Stimulated activated CD4-positive, alpha-beta T cell treated with anti-CD3 and anti-CD28 coated beads, Interleukin-4, amount 100 ng/mL, for 48 hours (primary cell): Measurements from ENCODE around the gene LYL1.

Experiments
- DNase-seq, 2 donors: peaks; one replicate each; pipeline ENCODE4 v3.0.0-alpha.2; 2020; ENCODE audit warnings: low read depth in 2 of 2

Gene LYL1

DNA sequence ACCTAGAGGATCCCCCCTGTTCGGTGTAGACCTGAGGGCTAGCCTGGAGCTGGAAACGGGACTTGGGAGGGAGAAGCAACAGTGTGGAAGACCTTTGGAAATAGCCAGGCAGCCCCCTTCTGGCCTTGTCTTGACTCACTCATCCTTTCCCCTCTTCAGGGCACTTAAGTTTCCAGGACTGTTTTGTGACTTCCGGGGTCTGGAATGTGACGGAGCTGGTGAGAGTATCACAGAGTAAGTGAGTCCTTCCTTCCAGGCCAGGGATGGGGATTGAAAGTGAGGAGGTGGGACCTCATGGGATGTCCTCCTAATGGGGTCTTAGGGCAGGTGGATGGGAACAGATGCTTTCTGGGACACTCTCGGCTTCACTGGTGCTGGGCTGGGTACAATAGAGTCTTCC lies 29.4 kb downstream of the LYL1 start:
- DNase-seq, result no peak

DNA sequence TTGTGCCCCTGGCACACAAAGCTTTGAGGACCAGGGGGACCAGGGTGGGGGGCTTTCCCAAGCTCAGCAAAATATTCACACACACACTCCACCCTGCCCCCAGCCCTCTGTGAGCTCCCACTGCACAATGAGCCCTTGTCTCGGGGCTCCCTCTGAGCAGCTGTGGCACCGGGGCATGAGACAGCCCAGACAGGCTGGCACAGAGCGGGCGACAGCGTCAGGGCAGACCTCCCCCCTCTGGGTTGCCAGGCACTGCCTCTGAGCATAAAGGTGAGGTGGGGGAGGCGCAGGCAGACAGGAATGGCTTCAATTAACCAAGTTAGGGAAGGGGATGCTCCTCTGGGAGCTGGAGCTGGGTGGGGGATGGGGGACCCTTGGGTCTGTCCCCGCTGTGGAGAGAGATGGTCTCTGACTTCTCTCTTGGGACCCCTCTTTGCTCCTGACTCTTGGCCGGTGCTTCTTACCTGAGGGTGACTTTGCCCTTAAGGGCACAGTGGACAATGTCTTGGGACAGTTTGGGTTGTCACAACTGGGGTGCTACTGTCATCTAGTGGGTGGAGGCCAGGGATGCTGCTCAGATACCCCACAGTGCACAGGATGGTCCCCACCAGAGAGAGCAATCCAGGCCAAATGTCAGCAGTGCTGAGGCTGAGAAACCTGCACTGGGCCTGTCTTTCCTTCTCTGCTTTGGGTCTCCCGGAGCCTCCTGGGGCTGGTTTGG lies 30.3 kb downstream of the LYL1 start:
- no peak for DNase-seq

DNA sequence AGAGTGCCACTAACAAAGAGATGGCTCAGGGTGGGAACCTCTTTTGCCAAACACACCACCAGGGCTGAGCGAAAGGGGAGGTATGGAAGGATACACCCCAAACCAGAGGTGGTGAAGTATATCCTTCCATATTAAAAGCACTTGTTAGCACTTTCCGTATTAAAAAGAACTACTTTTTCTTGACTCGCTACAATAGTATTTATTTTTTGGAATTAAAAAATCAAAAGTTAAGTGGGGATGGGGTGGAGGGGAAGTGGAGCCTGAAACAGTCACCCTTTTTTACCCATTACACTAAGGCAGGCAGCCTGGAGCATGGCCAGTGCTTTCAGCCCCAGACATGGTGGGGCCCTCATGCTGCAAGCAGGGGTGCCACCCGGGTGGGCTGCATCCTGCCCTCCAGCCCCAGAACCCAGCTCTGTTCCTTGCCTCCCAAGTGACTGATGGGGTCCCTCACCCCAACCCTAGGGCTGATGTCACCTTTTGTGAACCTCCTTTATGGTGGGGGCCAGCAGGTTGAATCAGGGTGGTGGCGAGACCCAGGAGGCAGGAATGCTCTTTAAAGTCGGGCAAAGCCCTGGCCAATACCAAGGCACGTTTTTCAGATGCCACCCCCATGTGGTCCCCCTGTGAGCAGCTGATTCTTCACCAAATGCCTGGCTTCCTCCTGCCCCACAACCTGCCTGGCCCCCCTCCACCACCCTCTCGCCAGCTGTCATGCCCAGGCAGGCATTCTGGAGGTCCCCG lies 31.0 kb downstream of the LYL1 start:
- no peak for DNase-seq

DNA sequence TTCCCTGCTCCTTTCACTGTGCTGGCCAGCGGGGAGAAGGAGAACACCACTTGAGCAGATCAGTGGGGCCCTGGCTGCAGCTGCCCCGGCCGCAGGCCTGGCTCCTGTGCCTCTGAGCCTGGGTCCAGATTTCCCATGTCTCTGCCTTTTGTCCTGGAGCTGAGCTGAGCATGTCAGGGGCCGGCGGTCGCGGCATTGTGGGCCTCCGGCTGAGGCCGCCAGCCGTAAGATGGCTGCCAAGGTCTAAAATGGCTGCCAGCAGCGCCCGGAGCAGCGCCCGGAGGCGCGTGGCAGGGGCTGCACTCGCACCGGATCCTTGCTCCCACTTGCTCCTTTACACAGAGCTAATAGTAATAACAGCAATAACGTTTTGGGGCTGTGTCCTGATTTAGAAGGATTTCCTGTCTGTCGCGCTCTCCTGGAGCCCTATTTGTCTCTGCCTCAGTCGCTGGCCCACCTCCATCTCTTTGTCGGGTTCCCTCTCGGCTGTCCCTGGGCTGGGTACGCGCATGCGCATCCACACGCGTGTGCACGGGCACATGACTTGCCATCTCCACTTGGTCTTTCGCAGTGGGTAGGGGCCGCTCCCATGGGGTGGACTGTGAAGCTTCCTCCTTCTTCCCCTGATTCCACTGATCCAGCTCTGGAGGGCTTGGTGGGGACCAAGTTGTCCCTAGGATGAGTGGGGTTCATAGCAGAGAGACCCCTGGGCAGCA lies 32.1 kb downstream of the LYL1 start:
- no peak for DNase-seq

DNA sequence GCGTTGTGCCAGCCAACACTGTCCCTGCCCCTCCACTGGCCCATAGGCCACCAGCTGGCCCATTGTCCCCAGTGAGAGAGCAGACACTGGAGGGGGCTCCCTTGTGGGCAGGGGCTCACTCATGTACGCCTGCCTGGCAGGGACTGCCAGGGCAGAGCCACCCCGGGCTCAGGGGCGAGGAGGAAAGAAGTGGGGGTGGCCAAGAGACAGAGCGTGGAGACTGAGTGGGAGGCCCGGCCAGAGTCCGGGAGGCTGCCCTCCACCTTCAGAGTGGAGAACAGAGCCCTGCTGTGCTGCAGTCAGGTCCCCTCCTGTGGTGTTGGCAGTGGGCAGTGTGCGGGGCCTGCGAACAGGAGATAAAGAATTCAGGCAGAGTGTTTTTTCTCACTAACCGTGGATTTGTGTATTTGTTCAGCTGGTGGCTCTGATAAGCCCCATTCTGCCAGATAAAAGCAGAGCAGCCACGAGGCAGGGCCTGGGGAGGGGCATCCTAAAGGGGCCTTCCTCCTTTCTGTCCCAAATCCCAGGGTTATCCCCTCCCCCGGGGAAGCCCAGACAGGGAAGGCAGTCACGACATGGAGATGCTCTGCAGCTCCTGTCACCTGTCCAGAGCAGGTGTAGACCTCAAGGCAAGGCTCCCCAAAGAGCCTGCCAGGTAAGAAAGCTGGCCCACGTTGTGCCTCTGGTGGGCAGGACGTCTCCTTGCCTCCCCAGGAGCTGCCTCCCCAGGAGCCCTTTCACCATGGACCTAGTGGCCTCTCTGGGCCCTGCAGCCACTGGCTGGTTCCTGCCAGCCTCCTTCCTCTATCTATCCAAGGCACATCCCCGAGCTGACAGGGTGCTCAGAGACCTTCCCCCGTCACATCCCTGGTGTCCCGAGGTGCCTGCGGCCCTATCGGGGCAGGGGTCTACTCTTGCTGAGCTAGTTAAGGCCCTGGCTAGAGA lies 33.0 kb downstream of the LYL1 start:
- DNase-seq, result no peak

DNA sequence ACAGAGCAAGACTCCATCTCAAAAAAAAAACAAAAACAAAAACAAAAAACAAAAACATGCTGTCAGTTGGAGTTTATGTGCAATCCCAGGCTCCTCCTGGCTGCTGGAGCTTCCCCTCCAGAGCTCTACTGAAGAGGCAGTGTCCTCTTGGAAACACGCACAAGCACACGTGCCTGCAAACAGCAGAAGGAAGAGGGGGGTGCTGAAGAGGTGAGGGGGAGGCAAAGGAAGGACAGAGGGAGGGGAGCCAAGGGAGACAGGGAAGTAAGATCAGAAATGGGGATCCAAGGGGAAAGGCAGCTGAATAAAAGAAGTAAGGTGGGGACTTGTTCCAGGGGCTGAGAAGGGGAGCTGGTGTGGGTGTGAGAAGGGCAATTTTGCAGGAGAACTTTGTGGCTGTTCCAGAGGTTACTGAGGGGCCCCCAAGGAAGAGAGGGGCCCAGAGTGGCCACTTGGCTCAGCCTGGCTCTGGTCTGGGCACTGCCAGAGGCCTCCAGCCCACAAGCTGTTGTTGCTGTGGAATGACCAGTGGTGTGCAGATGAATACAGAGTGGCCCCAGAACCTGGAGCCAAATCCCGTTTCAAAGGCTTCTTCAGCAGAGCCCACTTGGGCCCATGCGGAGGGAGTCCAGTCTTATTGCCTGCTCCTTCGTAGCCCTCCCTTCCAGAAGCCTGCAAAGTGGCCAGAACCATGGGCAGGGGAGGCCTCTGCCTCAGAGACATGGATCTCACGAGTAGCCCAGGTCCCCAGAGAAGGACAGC lies 34.4 kb downstream of the LYL1 start:
- no peak for DNase-seq

DNA sequence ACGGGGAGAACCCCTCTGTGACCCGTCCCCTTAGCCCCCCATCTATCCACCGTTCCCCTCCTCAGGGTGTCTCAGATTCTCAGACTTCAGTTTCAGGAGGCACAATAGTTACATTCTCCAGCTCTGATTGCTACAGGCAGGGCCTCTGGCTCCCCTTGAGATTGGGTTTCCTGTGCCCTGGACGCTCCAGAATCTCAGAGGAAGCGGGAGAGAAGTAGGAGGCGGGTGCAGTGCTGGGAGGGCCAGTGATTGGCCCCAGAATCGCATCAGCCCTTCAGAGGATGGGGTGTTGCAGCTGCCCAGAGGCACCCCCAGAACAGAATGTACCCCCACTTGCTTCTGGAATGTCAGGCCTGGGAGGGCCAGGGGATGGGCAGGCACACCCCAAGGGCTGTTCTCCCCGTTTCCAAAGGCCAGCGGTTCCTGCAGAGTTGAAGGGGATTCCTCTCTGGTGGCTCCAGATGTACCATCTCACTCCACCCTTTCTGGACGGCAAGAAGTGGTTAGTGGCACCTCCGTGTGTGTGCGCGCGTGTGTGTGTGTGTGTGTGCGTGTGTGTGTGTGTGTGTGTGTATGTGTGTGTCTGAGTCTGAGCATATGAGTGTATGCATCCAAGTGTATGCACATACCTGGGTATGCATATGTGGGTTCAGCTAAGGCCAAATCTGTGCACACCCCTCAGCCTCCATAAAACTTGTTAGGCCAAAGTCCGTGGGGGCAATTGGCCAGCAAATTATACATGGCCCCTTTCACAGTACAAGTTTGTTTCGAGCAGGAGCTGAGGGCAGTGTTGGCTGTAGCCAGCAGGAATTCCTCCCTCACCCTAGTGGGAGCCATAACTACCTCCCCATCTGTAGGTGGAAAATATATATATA lies 35.5 kb downstream of the LYL1 start:
- no peak for DNase-seq

DNA sequence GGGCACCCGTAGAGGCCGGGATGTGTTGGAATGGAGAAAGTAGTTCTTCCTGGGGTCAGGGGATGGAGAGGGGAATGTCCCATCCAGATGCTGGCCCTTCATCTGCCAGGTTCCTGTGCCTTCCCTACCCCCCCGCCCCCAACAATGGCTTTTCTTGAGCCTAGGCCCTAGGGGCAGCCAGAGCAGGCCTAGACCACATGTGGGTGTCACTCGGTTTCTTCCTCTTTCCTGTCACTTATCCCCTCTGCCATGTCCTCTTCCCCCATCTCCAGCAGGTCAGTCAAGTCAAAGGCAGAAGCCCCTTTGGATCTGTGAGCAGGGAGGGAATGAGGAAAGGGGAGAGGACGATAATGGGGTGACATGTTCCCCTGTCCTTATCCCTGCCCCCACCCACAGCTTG lies 36.4 kb downstream of the LYL1 start:
- no peak for DNase-seq

DNA sequence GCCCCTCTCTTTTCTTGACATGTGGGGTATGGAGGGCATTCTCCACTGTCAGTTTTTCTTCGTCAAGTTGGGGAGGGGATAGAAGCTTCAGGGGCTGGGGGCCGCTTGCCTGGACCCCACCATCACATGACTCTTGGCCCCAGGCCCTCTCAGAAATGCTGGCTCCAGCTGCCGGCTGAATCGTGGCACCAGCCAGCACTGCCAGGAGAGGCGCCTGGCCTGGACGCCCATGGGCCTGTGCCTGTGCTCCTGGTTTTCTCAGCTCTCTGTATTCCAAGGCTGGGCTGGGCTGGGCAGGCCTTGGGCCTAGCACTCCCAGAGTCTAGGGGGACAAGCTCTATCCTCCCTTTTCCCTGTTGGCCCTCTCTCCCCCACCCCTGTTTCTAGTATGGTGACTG lies 38.6 kb downstream of the LYL1 start:
- DNase-seq, result no peak

DNA sequence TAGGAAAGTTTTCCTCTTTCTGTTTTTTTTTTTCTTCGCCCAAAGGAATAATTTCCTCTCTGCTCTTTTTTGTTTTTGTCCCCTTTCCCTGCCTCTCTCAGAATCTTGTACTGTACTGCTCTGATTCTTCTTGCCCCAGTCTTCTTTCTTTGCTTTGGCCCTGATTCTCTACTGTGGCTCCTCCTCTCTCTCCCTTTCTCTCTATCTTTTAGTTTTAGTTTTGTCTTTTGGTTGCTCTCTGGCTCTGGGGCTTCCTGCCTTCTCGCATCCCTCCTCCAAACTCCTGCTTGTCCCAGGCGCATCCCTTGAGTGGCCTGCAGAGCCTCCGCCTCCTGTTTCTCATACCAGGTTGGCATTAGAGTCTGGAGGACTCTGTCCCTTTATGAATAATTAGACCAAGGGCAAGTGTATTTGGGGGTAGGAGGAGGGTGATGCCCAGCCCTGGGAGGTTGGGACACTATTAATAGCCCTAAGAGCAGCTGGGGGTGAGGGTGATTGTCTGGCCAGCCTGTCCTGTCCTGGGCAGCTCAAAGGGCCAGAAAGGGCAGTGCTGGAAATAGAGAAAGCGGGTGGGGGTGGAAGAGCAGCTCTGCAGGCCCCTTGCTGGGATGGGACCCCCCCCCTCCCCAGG lies 39.1 kb downstream of the LYL1 start:
- DNase-seq, result no peak

DNA sequence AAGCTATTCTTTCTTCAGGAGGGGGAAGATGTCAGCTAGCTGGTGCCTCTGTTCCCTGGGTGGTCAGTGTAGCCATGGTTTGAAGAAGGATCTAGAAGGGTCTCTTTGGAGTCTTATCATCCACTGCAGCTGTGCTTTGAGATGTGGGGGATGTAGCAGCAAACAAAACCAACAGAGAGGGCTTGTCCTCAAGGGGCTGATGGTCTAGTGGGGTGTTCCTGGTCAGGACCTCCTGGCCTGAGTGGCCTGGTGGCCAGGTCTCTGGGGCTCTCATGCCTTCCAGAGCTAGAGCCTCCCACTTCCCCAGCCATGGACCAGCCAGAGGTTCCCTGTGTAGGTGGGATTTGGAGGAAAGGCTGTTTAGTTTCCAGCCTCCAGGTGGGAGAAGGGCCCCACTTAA lies 40.3 kb downstream of the LYL1 start:
- no peak for DNase-seq

DNA sequence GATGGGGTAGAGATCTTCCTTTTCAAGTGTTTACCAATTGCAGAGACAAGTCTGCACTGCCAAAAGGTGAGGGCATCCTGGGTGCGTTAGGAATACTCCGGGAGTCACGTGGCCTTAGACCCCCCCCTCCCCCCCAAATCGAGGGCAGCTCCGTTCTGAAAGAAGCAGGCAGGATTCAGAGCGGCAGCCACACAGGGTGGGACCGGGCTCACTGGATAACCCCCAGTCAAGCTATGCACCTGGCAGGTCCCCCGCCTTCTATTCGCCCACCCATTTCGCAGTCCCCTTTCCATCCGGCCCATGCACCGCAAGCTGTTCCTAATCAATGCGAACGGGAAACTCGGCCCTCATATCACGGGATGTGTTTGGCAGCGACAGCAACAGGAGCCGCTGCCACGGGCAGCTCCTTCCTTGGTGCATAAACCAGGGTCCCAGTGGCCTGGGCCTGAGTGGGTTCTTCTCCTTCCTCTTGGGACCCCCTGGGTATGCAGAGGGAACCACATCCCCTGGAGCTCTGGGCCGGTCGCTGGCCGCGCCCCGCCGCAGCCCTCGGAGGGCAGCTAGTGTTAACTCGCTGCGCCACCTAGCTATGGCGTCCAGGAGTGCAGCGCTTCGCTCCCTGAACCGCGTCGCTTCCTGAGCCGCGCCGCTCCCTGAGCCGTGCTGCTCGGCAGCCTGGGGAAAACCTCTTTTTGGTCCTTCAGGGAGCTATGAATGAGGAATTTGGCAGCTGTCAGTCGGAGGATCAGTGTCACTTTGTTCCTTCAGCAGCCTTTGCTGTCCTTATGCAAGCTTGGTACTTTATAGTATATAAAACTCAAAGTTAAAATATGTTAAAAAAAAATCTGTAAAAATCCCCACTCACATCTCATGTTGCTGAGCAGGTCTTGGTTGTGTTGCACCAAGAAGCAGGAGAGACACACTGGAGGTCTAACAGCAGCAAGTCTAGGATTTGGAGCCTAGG lies 41.4 kb downstream of the LYL1 start:
- peak; percentile 73 to 75 for DNase-seq

DNA sequence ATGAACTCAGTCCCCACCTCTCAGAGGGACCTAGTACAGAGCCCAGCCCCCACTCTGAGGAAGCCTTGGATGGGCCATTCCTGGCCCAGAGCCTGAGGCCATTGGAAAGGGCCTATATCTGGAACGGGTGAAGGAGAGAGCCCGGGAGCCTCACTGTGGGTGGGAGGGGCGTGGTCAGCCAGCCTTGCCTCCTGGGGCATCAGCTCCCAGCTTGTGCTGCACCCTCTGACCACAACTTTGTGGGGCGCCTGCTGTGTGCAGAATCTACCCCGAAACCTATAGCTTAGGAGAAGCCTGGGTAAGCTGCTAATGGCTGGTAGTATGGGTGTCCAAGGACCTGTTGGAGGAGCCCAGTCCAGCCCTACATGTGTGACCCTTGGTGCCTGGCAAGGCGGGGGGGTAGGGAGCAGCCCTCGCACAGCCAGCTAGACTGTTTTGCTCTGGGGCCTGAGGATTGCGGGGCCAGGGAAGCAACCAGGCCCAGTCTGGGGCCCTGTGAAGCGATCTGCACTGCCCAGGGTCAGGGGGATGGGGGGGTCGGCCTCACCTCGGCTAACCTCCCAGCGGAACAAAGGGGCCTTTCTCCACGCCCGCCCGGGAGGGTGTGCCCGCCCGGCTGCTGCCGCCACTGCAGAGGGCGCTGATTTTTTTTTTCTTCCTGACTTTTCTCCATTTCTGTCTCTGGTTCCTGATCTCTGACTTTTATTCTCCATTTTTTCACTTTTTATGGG lies 42.3 kb downstream of the LYL1 start:
- DNase-seq, result no peak

DNA sequence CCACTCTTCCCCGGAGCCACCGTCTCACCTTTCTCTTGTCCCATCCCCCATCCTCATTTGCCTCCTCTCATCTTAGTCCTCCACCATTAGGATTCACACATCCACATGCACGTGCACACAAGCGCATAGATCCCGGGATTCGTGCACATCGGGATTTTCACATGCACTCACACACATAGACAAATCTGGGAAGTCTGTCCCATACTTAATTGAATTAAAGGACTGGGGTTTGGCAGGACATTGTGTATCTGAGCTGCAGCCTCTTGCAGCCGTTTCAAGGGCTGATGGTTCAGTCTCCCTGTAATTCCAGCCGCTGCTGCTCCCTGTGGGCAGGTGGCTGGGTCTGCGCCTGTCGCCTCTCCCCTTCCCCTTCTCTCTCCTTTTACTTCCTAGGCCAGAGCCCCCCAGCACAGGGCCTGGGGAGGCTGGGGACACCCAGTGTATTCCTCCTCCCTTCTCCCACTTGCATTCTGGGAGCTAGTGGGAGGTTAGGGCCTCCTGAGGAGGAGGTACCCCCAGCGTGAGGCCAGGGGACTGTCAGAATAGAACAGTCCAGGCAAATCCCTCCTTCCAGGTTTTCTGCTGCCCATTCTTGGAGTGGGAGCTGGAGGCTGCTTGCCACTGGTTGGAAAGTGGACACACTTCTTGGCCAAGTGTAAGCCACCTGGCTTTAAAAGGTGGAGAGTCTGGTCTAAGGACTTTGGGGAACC lies 43.6 kb downstream of the LYL1 start:
- no peak for DNase-seq

DNA sequence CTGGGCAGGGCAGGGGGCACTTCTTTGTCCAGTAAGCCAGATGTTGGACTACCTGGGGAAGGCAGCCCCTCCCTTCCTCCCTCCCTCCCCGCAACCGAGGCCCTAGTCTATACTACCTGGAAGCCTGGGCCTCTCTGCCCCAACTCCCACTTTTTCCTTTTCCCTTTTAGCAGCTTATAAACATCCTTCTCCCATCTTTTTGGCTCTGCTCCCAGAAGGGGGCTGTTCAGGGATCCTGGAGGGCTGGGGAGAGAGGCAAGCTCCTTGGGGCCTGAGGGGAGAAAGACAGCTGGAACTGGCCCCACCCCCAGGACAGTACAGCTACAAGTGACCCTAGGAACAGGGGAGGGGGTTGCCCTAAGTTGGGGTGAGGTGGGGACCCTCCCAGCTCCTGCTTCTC lies 44.9 kb downstream of the LYL1 start:
- no peak for DNase-seq

DNA sequence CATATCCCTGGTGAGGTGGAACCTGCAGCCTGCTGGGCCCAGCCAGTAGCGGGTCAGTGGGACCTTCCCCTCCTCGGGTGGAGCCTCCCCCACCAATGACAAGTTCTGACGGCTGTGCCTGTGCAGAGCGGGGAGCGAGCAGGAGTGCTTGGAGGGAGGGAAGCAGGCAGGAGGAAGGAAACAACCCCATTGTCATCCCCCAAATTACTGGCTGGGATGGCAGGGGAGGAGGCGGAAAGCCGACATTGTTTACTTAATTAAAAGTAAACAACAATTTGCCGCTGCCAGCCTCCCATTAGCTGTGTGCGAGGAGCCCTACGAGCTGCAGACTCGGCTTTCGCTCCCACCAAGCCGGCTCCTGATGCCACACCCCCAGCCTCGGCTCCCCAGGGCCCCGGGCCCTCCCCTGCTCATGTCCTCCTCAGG lies 45.5 kb downstream of the LYL1 start:
- no peak for DNase-seq

DNA sequence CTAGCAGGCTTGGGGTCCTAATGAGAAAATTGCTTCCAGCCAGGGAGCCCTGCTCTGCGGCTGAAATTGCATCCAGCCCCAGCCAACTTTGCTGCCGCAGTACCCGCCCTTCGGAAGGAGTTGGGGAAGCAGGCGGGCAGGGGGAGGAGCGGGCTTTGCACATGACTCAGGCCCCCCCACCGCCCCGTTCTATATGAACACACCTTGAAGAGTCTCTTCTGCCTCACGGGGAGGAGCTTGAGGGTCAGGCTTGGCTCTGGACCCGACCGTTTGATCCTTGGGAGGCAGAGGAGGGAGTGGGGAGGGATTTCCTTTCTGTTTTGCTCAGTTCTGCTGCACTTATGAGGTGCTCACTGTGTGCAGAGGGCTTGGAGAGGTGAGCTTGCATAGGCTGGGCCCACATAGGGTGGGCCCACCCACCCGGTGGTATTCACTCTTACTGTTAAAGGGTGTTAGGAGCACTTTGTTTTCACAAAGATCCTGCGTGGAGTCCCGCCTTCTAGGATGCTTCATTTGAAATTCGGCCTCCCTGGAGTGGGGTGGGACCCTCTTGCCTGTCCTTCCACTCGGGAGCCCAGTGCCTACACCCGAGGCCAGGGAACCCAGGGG lies 46.5 kb downstream of the LYL1 start:
- DNase-seq, result no peak
